SK-N-SH (cell line): ENCODE measurements around the gene LARGE1.

ENCODE experiments used
- CTCF ChIP-seq: fragments of 200-600 bp; sonication (generic); IDR thresholded peaks from 2 replicates; pipeline ENCODE4 v1.6.1; 2017; ENCODE audit warnings: antibody characterized with exemption, mild to moderate bottlenecking, moderate library complexity
- ELF1 ChIP-seq: IDR thresholded peaks from 2 replicates; pipeline ENCODE4 v1.4.0; 2012
- FOXM1 ChIP-seq: IDR thresholded peaks from 2 replicates; pipeline ENCODE4 v1.4.0; 2012; ENCODE audit warnings: low read depth, mild to moderate bottlenecking
- GABPA ChIP-seq: IDR thresholded peaks from 2 replicates; pipeline ENCODE4 v1.4.0; 2012; ENCODE audit warnings: low read depth, mild to moderate bottlenecking
- POLR2AphosphoS5 ChIP-seq: IDR thresholded peaks from 2 replicates; pipeline ENCODE4 v1.6.1; 2012; ENCODE audit warnings: low read depth, low read length
- REST ChIP-seq: IDR thresholded peaks from 2 replicates; pipeline ENCODE4 v1.6.1; 2012; ENCODE audit warnings: mild to moderate bottlenecking, low read depth, low read length, moderate library complexity
- RFX5 ChIP-seq: IDR thresholded peaks from 2 replicates; pipeline ENCODE4 v1.6.1; 2012; ENCODE audit warnings: mild to moderate bottlenecking, improper control_type of control experiment, low read length
- SMC3 ChIP-seq: IDR thresholded peaks from 2 replicates; pipeline ENCODE4 v1.6.1; 2012; ENCODE audit warnings: low read depth, low read length, improper control_type of control experiment
- YY1 ChIP-seq: IDR thresholded peaks from 2 replicates; pipeline ENCODE4 v1.4.0; 2012; ENCODE audit warnings: low read depth, mild to moderate bottlenecking

- TF ChIP-seq YY1 (no peak), FOXM1 (no peak), SMC3 (no peak), GABPA (no peak), RFX5 (no peak), POLR2AphosphoS5 (no peak), CTCF (no peak), REST (no peak), ELF1 (no peak)
Measured at GRCh38 chr22:33906475-33906874, 13.8 kb downstream of the LARGE1 start.
